ENCODE data around the gene DNAJC11.

DNAJC11 gene

DNA sequence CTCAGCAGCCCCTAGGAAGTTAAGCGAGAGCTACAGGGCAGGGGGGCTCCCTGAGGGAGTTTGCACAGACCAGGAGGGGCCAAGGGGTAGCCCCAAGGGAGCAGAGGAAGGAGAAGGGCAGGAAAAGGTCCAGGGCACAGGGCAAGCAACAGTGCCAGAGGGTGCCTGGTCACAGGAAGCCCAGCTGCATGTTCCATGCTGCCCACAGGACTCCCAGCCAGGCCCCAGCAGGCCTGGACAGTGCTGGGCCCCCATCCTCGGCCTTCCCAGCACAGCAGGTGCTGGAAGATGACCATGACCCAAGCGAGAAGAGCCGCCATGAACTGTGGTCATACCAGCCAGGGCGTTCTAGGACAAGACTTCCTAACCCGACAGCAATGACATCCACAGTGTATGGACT is 110.0 kb downstream of the DNAJC11 start:
- in situ Hi-C loops (cut with HindIII; ENCODE audit: low sequenced_read_pairs), result no loop called here
- TF ChIP-seq, protein P1, sequence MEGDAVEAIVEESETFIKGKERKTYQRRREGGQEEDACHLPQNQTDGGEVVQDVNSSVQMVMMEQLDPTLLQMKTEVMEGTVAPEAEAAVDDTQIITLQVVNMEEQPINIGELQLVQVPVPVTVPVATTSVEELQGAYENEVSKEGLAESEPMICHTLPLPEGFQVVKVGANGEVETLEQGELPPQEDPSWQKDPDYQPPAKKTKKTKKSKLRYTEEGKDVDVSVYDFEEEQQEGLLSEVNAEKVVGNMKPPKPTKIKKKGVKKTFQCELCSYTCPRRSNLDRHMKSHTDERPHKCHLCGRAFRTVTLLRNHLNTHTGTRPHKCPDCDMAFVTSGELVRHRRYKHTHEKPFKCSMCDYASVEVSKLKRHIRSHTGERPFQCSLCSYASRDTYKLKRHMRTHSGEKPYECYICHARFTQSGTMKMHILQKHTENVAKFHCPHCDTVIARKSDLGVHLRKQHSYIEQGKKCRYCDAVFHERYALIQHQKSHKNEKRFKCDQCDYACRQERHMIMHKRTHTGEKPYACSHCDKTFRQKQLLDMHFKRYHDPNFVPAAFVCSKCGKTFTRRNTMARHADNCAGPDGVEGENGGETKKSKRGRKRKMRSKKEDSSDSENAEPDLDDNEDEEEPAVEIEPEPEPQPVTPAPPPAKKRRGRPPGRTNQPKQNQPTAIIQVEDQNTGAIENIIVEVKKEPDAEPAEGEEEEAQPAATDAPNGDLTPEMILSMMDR (IDR thresholded peaks at IDR 0.05; ENCODE audit: low read depth, low read length), result no peak
- no peak for DNase-seq (ENCODE audit: low read depth, low spot score)
- H3K4me3 ChIP-seq (ENCODE audit: low read depth, low read length), result no peak overlapping the region

- TF ChIP-seq, protein P1 (IDR thresholded peaks at IDR 0.05; ENCODE audit: low read depth, low read length), result no peak
- no peak overlapping the region for H3K4me3 ChIP-seq (ENCODE audit: low read depth, low read length)
- no peak for DNase-seq (ENCODE audit: low read depth, low spot score)
- in situ Hi-C loops (cut with HindIII; ENCODE audit: low sequenced_read_pairs), result no loop called here
Measured at GRCh38 chr1:6591222-6591621, 110.4 kb downstream of the DNAJC11 start.

DNA sequence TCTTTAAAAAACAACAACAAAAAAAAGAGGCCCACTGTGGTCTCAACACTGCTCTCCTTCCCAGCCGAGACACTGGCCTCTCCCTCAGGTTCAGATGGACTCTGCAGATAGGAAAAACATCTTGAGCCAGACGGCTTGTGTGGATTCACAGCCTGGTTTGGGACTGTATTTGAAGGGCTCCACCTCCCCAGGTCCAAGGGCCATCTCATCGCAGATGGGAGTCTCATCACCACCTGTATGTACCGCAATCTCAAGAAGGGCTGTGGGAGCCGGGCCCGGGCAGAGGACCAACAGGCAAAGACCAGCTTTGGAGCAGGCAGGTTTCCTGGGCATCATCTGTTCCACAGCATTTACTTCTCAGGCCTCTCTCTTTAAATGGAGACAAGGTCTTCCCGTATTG is 111.6 kb downstream of the DNAJC11 start:
- TF ChIP-seq, protein P1 (IDR thresholded peaks at IDR 0.05; ENCODE audit: low read depth, low read length), result no peak
- in situ Hi-C loops (cut with HindIII; ENCODE audit: low sequenced_read_pairs), result no loop called here
- H3K4me3 ChIP-seq (ENCODE audit: low read depth, low read length), result no peak overlapping the region
- DNase-seq (ENCODE audit: low read depth, low spot score), result no peak

GRCh38 chr1:6588893-6589520 is 112.6 kb downstream of the DNAJC11 start:
- TF ChIP-seq, protein P1 (IDR thresholded peaks at IDR 0.05; ENCODE audit: low read depth, low read length), result no peak
- in situ Hi-C loops (cut with HindIII; ENCODE audit: low sequenced_read_pairs), result no loop called here
- DNase-seq (ENCODE audit: low read depth, low spot score), result no peak
- no peak overlapping the region for H3K4me3 ChIP-seq (ENCODE audit: low read depth, low read length)

DNA sequence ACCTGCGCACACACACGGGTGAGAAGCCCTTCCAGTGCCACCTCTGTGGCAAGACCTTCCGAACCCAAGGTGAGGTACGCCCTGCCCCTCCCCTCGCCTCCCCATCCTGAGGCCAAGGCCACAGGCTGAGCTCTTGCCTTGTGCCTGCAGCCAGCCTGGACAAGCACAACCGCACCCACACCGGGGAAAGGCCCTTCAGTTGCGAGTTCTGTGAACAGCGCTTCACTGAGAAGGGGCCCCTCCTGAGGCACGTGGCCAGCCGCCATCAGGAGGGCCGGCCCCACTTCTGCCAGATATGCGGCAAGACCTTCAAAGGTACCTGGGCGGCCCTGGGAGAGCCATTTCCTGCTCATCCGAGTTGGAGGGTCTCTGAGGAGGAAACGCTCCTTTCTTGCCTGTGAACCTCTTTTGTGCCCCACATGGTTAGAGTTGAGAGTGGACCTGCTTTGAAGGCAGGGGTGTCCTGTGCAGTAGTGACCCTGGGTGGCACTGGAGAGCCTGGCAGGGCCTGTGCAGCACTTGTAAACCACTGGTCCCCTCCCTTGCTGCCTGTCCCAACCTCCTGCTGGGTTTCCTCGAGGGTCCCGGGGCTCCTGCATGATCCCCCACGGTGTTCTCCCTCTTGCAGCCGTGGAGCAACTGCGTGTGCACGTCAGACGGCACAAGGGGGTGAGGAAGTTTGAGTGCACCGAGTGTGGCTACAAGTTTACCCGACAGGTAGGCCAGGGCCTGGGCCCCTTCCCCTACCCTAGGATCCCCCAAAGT is 113.3 kb downstream of the DNAJC11 start:
- no peak overlapping the region for H3K4me3 ChIP-seq (ENCODE audit: low read depth, low read length)
- TF ChIP-seq, protein P1 (IDR thresholded peaks at IDR 0.05; ENCODE audit: low read depth, low read length), result no peak
- DNase-seq (ENCODE audit: low read depth, low spot score), result no peak
- in situ Hi-C loops (cut with HindIII; ENCODE audit: low sequenced_read_pairs), result no loop called here

DNA sequence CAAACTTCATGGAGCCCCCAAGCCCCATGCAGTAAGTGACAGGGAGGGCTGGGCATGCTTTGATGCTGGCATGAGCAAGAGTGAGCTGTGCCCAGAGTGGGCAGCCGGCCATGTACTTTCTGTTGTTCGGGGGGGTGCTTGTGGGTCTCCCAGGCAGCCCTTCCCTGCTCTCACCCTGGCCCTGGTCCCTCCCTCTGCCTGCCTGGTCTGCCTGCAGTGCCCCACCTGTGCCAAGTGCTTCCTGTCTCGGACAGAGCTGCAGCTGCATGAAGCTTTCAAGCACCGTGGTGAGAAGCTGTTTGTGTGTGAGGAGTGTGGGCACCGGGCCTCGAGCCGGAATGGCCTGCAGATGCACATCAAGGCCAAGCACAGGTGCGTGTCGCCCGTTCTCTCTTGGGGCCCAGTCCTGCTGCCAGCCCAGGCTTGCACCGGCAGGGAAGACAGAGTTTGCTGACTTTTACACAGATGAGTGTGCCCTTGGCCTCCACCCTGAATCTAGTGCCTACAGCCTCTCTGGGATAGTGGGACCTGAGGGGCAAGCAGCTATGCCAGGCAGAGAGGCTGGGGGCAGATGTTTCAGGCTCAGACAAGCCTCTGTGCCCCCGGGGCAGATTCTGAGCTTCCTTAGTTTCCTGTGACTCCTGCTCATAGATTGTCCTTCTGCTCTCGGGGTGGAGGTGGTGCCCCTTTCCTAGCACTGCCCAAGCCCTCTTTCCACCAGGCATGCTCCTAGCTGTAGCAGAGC is 114.2 kb downstream of the DNAJC11 start:
- TF ChIP-seq, protein P1 (IDR thresholded peaks at IDR 0.05; ENCODE audit: low read depth, low read length), result no peak
- in situ Hi-C loops (cut with HindIII; ENCODE audit: low sequenced_read_pairs), result no loop called here
- no peak overlapping the region for H3K4me3 ChIP-seq (ENCODE audit: low read depth, low read length)
- no peak for DNase-seq (ENCODE audit: low read depth, low spot score)
